Muscle layer of duodenum (tissue), 2 donors: Measurements from ENCODE around the gene WWOX.

Experiments
- H3K27ac ChIP-seq: one replicate; pipeline ENCODE4 v1.7.0; 2013; ENCODE audit warnings: mild to moderate bottlenecking, low read length
- H3K27me3 ChIP-seq: one replicate; pipeline ENCODE4 v1.7.0; 2013; ENCODE audit warnings: low read depth, mild to moderate bottlenecking, control low read depth, low read length
- H3K36me3 ChIP-seq, 2 donors: one replicate each; pipeline ENCODE4 v1.7.0; 2013; ENCODE audit warnings: low read length in 2 of 2, control low read depth in 1 of 2, mild to moderate bottlenecking in 1 of 2; ENCODE audit not compliant: insufficient read depth in 2 of 2, control insufficient read depth in 1 of 2
- H3K4me1 ChIP-seq, 2 donors: one replicate each; pipeline ENCODE4 v1.7.0; 2013; ENCODE audit warnings: low read length in 2 of 2, mild to moderate bottlenecking in 2 of 2, control low read depth in 1 of 2, moderate library complexity in 1 of 2; ENCODE audit not compliant: insufficient read depth in 2 of 2, control insufficient read depth in 1 of 2
- H3K4me3 ChIP-seq, 2 donors: one replicate each; pipeline ENCODE4 v1.7.0; 2013; ENCODE audit warnings: low read length in 2 of 2, low read depth in 1 of 2, mild to moderate bottlenecking in 1 of 2
- H3K9me3 ChIP-seq, 2 donors: one replicate each; pipeline ENCODE4 v1.7.0; 2013; ENCODE audit warnings: low read length in 2 of 2, control low read depth in 1 of 2, mild to moderate bottlenecking in 1 of 2; ENCODE audit not compliant: control insufficient read depth in 1 of 2
- donor health status: healthy.

WWOX gene

GRCh38 chr16:78235168-78235800 lies 135.8 kb downstream of the WWOX start:
- Histone ChIP-seq H3K4me1 (no peaks in the 10 kb centered on the region), H3K27ac (no peak overlapping the region)

GRCh38 chr16:78235876-78236275 lies 136.4 kb downstream of the WWOX start:
- Histone ChIP-seq H3K36me3 (no peaks in the 10 kb centered on the region), H3K4me1 (no peaks in the 10 kb centered on the region), H3K9me3 (no peaks in the 10 kb centered on the region), H3K4me3 (no peak overlapping the region), H3K27ac (no peak overlapping the region), H3K27me3 (no peaks in the 10 kb centered on the region)

More at GRCh38 chr16:78235168-78235800, 135.8 kb downstream of the WWOX start:
- Histone ChIP-seq H3K9me3 (no peaks in the 10 kb centered on the region), H3K27me3 (no peaks in the 10 kb centered on the region), H3K4me3 (no peak overlapping the region), H3K36me3 (no peaks in the 10 kb centered on the region)

- no peak overlapping the region for H3K4me3 ChIP-seq
- H3K27ac ChIP-seq: no peak overlapping the region
- H3K4me1 ChIP-seq: no peaks in the 10 kb centered on the region
- H3K27me3 ChIP-seq: no peaks in the 10 kb centered on the region
- H3K36me3 ChIP-seq: no peaks in the 10 kb centered on the region
- H3K9me3 ChIP-seq: no peaks in the 10 kb centered on the region
Observed at GRCh38 chr16:78237841-78238240, 138.4 kb downstream of the WWOX start.

GRCh38 chr16:78240459-78241222 lies 141.2 kb downstream of the WWOX start:
- Histone ChIP-seq H3K9me3 (no peaks in the 10 kb centered on the region), H3K27ac (no peak overlapping the region), H3K4me3 (no peak overlapping the region), H3K4me1 (no peaks in the 10 kb centered on the region), H3K36me3 (no peaks in the 10 kb centered on the region), H3K27me3 (no peaks in the 10 kb centered on the region)

GRCh38 chr16:78242239-78242630 lies 142.8 kb downstream of the WWOX start:
- H3K4me3 ChIP-seq: no peak overlapping the region
- no peak overlapping the region for H3K27ac ChIP-seq
- H3K4me1 ChIP-seq: no peaks in the 10 kb centered on the region
- no peaks in the 10 kb centered on the region for H3K9me3 ChIP-seq
- H3K27me3 ChIP-seq: no peaks in the 10 kb centered on the region
- H3K36me3 ChIP-seq: no peaks in the 10 kb centered on the region

DNA sequence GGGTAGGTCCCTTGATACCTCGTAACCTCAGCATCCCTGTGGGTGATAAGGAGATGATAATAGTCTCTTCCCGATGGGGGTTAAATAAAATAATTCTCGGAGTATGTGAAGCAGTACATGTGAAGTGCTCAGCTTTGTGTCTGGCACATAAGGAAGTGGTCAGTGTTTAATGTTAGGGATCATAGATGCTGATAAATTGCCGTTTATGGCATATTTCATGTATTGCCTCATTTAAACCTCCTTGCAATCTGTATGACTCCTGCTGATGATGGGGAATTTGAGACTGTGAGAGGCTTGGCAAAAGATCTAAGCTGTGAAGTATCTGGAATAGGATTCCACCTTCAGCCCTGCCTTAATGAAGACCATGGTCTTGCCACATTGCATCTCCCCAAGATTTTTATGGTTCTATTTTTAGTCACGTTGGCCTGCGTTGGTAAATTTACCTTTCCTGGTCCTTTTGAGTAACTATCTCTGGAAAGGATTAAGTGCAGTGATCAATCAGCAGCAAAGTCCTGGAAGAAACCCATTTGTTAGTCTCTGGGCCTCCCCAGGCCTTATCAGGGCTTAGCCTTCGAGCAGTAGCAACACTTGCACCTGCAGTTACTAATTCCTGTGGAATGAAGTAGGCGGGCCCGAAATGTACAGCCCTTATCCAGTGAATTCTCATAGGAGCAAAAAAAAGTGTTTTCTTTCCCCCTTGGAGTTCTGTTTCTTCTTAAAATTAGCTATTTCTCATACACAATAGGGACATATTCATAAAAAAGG lies 144.9 kb downstream of the WWOX start:
- no peak overlapping the region for H3K27ac ChIP-seq
- no peaks in the 10 kb centered on the region for H3K4me1 ChIP-seq
- H3K36me3 ChIP-seq: no peaks in the 10 kb centered on the region

GRCh38 chr16:78246559-78246958 lies 147.1 kb downstream of the WWOX start:
- Histone ChIP-seq H3K27ac (no peak overlapping the region), H3K4me3 (no peak overlapping the region), H3K27me3 (no peaks in the 10 kb centered on the region), H3K9me3 (no peaks in the 10 kb centered on the region), H3K4me1 (no peaks in the 10 kb centered on the region), H3K36me3 (no peaks in the 10 kb centered on the region)

More for the DNA sequence above, 144.9 kb downstream of the WWOX start:
- no peaks in the 10 kb centered on the region for H3K9me3 ChIP-seq
- H3K27me3 ChIP-seq: no peaks in the 10 kb centered on the region
- H3K4me3 ChIP-seq: no peak overlapping the region

- Histone ChIP-seq H3K4me3 (no peak overlapping the region), H3K9me3 (no peaks in the 10 kb centered on the region), H3K4me1 (no peaks in the 10 kb centered on the region), H3K36me3 (no peaks in the 10 kb centered on the region), H3K27me3 (no peaks in the 10 kb centered on the region), H3K27ac (no peak overlapping the region)
Observed at GRCh38 chr16:78249056-78249455, 149.6 kb downstream of the WWOX start.

- no peak overlapping the region for H3K4me3 ChIP-seq
- H3K9me3 ChIP-seq: no peaks in the 10 kb centered on the region
- no peaks in the 10 kb centered on the region for H3K27me3 ChIP-seq
- H3K36me3 ChIP-seq: no peaks in the 10 kb centered on the region
- no peaks in the 10 kb centered on the region for H3K4me1 ChIP-seq
- H3K27ac ChIP-seq: no peak overlapping the region
Observed at GRCh38 chr16:78249832-78250231, 150.4 kb downstream of the WWOX start.

- no peak overlapping the region for H3K4me3 ChIP-seq
- H3K4me1 ChIP-seq: no peaks in the 10 kb centered on the region
Observed at GRCh38 chr16:78251115-78251514, 151.7 kb downstream of the WWOX start.

DNA sequence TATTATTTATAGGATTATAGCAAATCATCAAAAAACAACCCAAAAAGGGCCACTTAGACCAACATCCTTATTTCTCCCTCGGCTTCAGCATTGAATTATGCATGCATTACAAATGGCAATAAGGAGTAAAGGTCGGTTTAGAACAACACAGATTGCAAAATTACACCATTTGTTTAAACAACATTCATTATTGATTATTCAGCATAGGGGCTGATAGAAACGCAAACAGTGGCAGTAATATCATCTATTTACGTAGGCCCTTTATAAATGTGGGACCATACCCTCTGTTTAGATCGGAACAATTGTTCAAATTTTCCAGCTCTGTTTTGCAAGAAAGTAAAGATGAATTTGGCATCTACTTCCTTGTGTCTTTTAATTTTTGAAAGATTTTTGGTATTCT lies 153.3 kb downstream of the WWOX start:
- Histone ChIP-seq H3K9me3 (no peaks in the 10 kb centered on the region), H3K27ac (no peak overlapping the region), H3K4me3 (no peak overlapping the region), H3K36me3 (no peaks in the 10 kb centered on the region), H3K4me1 (no peaks in the 10 kb centered on the region), H3K27me3 (no peaks in the 10 kb centered on the region)

More at GRCh38 chr16:78251115-78251514, 151.7 kb downstream of the WWOX start:
- H3K27ac ChIP-seq: no peak overlapping the region
- H3K36me3 ChIP-seq: no peaks in the 10 kb centered on the region
- no peaks in the 10 kb centered on the region for H3K27me3 ChIP-seq
- H3K9me3 ChIP-seq: no peaks in the 10 kb centered on the region
